ENCODE results near the gene HECTD4.

HECTD4 gene

DNA sequence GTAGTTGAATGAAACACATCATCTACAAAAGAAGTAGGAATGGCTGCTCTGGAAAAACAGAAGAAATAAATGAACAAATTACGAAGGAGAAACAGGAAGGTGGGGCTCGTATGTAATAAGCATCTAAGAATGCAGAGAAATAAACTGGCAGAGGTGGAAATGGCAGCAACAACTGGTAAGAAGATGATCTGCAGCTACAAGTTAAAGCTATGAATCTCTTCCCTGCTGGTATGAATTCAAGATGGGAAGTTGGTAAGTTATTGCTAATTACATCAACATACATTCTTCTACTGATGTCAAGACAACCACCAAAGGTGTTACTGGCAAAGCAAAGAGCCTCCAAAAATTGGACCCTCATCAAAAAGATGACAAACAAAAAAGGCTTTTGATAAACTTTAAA is 59.8 kb downstream of the HECTD4 start:
- Histone ChIP-seq H3K27ac (ENCODE audit: low read length) (no peak overlapping the region), H3K9ac (ENCODE audit: low read length in 2 of 2) (no peak overlapping the region), H3K4me3 (ENCODE audit: low read length in 2 of 2) (no peak overlapping the region), H3K36me3 (ENCODE audit: control insufficient read depth in 2 of 2, insufficient read depth in 2 of 2, low read length in 2 of 2) (peaks cover 0 to 7% of the 10 kb centered on the region in 2 donors), H3K9me3 (ENCODE audit: control insufficient read depth in 2 of 2, low read length in 2 of 2) (no peaks in the 10 kb centered on the region), H3K4me1 (ENCODE audit: control insufficient read depth, insufficient read depth, low read length) (peaks cover 6% of the 10 kb centered on the region), H3K27me3 (ENCODE audit: control insufficient read depth in 1 of 2, insufficient read depth in 2 of 2, low read length in 2 of 2) (no peaks in the 10 kb centered on the region)

DNA sequence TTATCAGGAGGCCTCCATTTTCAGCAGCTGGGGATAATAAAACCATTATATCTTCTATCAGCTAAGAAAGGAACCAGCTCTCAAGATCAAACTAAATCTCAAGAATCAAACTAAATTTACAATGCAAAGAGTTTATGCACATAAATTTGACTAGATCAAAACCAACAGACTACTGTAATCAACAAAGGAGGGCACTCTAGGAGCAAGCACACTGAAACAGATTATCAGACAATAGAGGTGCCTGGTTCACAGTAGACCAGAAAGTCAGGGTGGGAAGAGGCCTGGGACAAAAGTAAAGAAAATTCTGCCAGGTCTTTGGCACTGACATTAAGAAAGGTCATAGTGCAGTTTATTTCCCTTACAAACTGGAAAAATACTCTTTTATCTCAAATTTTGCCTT is 61.0 kb downstream of the HECTD4 start:
- Histone ChIP-seq H3K27ac (ENCODE audit: low read length) (no peak overlapping the region), H3K9ac (ENCODE audit: low read length in 2 of 2) (no peak overlapping the region), H3K4me3 (ENCODE audit: low read length in 2 of 2) (no peak overlapping the region), H3K27me3 (ENCODE audit: control insufficient read depth in 1 of 2, insufficient read depth in 2 of 2, low read length in 2 of 2) (no peaks in the 10 kb centered on the region), H3K36me3 (ENCODE audit: control insufficient read depth in 2 of 2, insufficient read depth in 2 of 2, low read length in 2 of 2) (peaks cover 0 to 7% of the 10 kb centered on the region in 2 donors), H3K4me1 (ENCODE audit: control insufficient read depth, insufficient read depth, low read length) (peaks cover 8% of the 10 kb centered on the region), H3K9me3 (ENCODE audit: control insufficient read depth in 2 of 2, low read length in 2 of 2) (no peaks in the 10 kb centered on the region)

DNA sequence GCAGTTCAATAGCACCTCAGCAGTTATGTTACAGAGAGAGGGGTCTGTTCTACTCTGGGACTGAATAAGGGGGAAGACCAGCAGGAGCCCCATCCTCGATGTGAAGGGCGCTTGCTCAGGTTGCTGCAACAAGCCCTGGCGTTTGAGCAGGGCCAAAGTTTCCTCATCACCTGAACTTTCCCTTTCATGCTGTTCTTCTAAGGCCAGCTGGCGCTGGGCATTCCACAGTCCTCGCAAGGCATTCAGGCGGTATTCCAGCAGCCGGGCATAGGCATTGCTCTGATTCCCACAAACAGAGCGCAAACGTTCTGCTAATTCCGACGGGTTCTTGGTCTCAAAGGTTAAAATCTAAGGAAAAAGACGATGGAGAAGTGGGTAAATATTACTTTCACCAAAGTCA is 62.8 kb downstream of the HECTD4 start:
- Histone ChIP-seq H3K9me3 (ENCODE audit: control insufficient read depth in 2 of 2, low read length in 2 of 2) (no peaks in the 10 kb centered on the region), H3K9ac (ENCODE audit: low read length in 2 of 2) (no peak overlapping the region), H3K27me3 (ENCODE audit: control insufficient read depth in 1 of 2, insufficient read depth in 2 of 2, low read length in 2 of 2) (no peaks in the 10 kb centered on the region), H3K27ac (ENCODE audit: low read length) (no peak overlapping the region), H3K4me1 (ENCODE audit: control insufficient read depth, insufficient read depth, low read length) (peaks cover 8% of the 10 kb centered on the region), H3K4me3 (ENCODE audit: low read length in 2 of 2) (no peak overlapping the region), H3K36me3 (ENCODE audit: control insufficient read depth in 2 of 2, insufficient read depth in 2 of 2, low read length in 2 of 2) (peaks cover 0 to 7% of the 10 kb centered on the region in 2 donors)

- peaks cover 8% of the 10 kb centered on the region for H3K4me1 ChIP-seq (ENCODE audit: control insufficient read depth, insufficient read depth, low read length)
- H3K36me3 ChIP-seq (ENCODE audit: control insufficient read depth in 2 of 2, insufficient read depth in 2 of 2, low read length in 2 of 2): peaks cover 0 to 9% of the 10 kb centered on the region in 2 donors
- no peak overlapping the region for H3K4me3 ChIP-seq (ENCODE audit: low read length in 2 of 2)
- no peaks in the 10 kb centered on the region for H3K9me3 ChIP-seq (ENCODE audit: control insufficient read depth in 2 of 2, low read length in 2 of 2)
- no peak overlapping the region for H3K27ac ChIP-seq (ENCODE audit: low read length)
- H3K27me3 ChIP-seq (ENCODE audit: control insufficient read depth in 1 of 2, insufficient read depth in 2 of 2, low read length in 2 of 2): no peaks in the 10 kb centered on the region
- H3K9ac ChIP-seq (ENCODE audit: low read length in 2 of 2): no peak overlapping the region
These were observed 64.8 kb downstream of the HECTD4 start for GRCh38 chr12:112317481-112317880.

DNA sequence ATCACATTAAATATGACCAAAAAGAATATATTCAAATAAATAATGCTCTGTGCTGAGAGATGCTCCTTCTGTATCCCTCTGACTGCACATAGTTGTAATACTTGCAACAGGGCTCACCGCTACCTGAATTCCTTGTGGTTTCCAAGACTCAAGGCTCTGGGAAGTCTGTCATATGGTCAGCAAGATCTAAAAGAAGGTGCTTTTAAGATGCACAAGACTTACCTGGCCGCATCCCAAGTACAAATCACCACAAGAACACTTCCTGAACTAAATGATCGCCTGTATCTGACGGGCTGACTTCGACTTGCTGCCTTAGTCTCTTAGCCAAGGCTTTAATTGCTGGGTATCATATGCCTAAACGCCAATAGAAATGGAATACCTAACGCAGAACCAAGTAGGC is 67.2 kb downstream of the HECTD4 start:
- Histone ChIP-seq H3K4me3 (ENCODE audit: low read length in 2 of 2) (no peak overlapping the region), H3K9ac (ENCODE audit: low read length in 2 of 2) (no peak overlapping the region), H3K4me1 (ENCODE audit: control insufficient read depth, insufficient read depth, low read length) (peaks cover 5% of the 10 kb centered on the region), H3K36me3 (ENCODE audit: control insufficient read depth in 2 of 2, insufficient read depth in 2 of 2, low read length in 2 of 2) (peaks cover 0 to 9% of the 10 kb centered on the region in 2 donors), H3K9me3 (ENCODE audit: control insufficient read depth in 2 of 2, low read length in 2 of 2) (no peaks in the 10 kb centered on the region), H3K27me3 (ENCODE audit: control insufficient read depth in 1 of 2, insufficient read depth in 2 of 2, low read length in 2 of 2) (no peaks in the 10 kb centered on the region), H3K27ac (ENCODE audit: low read length) (no peak overlapping the region)

- Histone ChIP-seq H3K27ac (ENCODE audit: low read length) (no peak overlapping the region), H3K4me1 (ENCODE audit: control insufficient read depth, insufficient read depth, low read length) (no peaks in the 10 kb centered on the region), H3K36me3 (ENCODE audit: control insufficient read depth in 2 of 2, insufficient read depth in 2 of 2, low read length in 2 of 2) (peaks cover 3 to 5% of the 10 kb centered on the region in 2 donors), H3K4me3 (ENCODE audit: low read length in 2 of 2) (no peak overlapping the region), H3K9ac (ENCODE audit: low read length in 2 of 2) (no peak overlapping the region), H3K27me3 (ENCODE audit: control insufficient read depth in 1 of 2, insufficient read depth in 2 of 2, low read length in 2 of 2) (no peaks in the 10 kb centered on the region), H3K9me3 (ENCODE audit: control insufficient read depth in 2 of 2, low read length in 2 of 2) (no peaks in the 10 kb centered on the region)
These were observed 72.4 kb downstream of the HECTD4 start for GRCh38 chr12:112309797-112310196.

DNA sequence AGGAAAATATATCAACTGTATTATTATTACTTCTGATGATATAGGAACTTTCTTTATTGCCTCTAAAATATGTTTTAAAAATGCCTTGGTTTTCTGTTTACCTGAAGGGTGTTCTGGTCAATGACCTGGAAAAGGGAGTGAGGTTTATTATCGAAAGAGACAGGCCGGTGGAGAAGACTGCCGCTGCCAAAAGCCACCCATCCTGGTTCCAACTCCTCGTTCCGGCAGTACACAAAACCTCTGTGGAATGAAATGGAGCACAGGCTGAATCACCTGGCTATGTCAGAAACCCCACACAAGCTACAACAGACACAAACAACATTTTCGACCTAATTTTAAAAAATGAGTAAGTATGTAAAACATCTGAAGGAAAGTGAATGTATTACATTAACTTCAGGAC is 73.6 kb downstream of the HECTD4 start:
- H3K4me3 ChIP-seq (ENCODE audit: low read length in 2 of 2): no peak overlapping the region
- no peak overlapping the region for H3K27ac ChIP-seq (ENCODE audit: low read length)
- H3K9me3 ChIP-seq (ENCODE audit: control insufficient read depth in 2 of 2, low read length in 2 of 2): no peaks in the 10 kb centered on the region
- peaks cover 2 to 3% of the 10 kb centered on the region in 2 donors for H3K36me3 ChIP-seq (ENCODE audit: control insufficient read depth in 2 of 2, insufficient read depth in 2 of 2, low read length in 2 of 2)
- no peak overlapping the region for H3K9ac ChIP-seq (ENCODE audit: low read length in 2 of 2)
- H3K27me3 ChIP-seq (ENCODE audit: control insufficient read depth in 1 of 2, insufficient read depth in 2 of 2, low read length in 2 of 2): no peaks in the 10 kb centered on the region
- H3K4me1 ChIP-seq (ENCODE audit: control insufficient read depth, insufficient read depth, low read length): no peaks in the 10 kb centered on the region

GRCh38 chr12:112308161-112308560 is 74.1 kb downstream of the HECTD4 start:
- Histone ChIP-seq H3K27ac (ENCODE audit: low read length) (no peak overlapping the region), H3K36me3 (ENCODE audit: control insufficient read depth in 2 of 2, insufficient read depth in 2 of 2, low read length in 2 of 2) (peaks cover 2 to 3% of the 10 kb centered on the region in 2 donors), H3K4me3 (ENCODE audit: low read length in 2 of 2) (no peak overlapping the region), H3K9ac (ENCODE audit: low read length in 2 of 2) (no peak overlapping the region), H3K4me1 (ENCODE audit: control insufficient read depth, insufficient read depth, low read length) (no peaks in the 10 kb centered on the region), H3K9me3 (ENCODE audit: control insufficient read depth in 2 of 2, low read length in 2 of 2) (no peaks in the 10 kb centered on the region), H3K27me3 (ENCODE audit: control insufficient read depth in 1 of 2, insufficient read depth in 2 of 2, low read length in 2 of 2) (no peaks in the 10 kb centered on the region)

DNA sequence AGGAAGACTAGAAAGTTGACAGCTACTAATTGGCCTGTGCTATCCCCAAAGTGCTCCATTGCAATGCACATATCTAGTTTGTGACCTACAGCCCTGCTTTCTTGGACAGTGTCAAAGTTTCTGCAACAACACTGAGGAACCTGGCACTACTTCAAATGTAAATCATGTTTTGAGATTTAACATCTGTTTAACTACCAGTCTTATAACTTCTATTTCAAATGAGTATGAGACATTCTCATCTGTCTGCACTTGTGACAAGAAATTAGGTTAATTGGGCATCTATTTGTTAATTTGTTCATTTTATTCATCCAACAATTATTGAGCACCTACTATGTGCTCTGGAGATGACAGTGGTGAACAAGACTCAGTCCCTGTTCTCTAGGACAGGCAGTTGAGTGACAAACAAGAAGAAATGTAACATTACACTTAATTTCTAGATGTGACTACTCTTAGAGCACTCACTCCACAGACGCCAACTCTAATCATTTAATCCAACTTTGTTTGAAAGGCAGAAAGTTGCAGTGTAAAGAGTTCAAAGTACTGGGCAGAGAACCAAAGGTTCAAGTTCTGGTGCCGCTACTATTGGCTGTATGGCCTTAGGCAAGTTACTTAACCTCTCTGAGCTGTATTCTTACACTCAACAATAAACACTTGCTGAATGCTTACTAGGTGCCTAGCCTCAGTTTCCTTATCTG is 74.8 kb downstream of the HECTD4 start:
- Histone ChIP-seq H3K9me3 (ENCODE audit: control insufficient read depth in 2 of 2, low read length in 2 of 2) (no peaks in the 10 kb centered on the region), H3K4me1 (ENCODE audit: control insufficient read depth, insufficient read depth, low read length) (no peaks in the 10 kb centered on the region), H3K27me3 (ENCODE audit: control insufficient read depth in 1 of 2, insufficient read depth in 2 of 2, low read length in 2 of 2) (no peaks in the 10 kb centered on the region), H3K9ac (ENCODE audit: low read length in 2 of 2) (no peak overlapping the region), H3K27ac (ENCODE audit: low read length) (no peak overlapping the region), H3K4me3 (ENCODE audit: low read length in 2 of 2) (no peak overlapping the region), H3K36me3 (ENCODE audit: control insufficient read depth in 2 of 2, insufficient read depth in 2 of 2, low read length in 2 of 2) (peaks cover 2 to 3% of the 10 kb centered on the region in 2 donors)

- Histone ChIP-seq H3K9me3 (ENCODE audit: control insufficient read depth in 2 of 2, low read length in 2 of 2) (no peaks in the 10 kb centered on the region), H3K27ac (ENCODE audit: low read length) (no peak overlapping the region), H3K4me3 (ENCODE audit: low read length in 2 of 2) (no peak overlapping the region), H3K36me3 (ENCODE audit: control insufficient read depth in 2 of 2, insufficient read depth in 2 of 2, low read length in 2 of 2) (peaks cover 3 to 8% of the 10 kb centered on the region in 2 donors), H3K9ac (ENCODE audit: low read length in 2 of 2) (no peak overlapping the region), H3K4me1 (ENCODE audit: control insufficient read depth, insufficient read depth, low read length) (no peaks in the 10 kb centered on the region), H3K27me3 (ENCODE audit: control insufficient read depth in 1 of 2, insufficient read depth in 2 of 2, low read length in 2 of 2) (no peaks in the 10 kb centered on the region)
These were observed 76.3 kb downstream of the HECTD4 start for GRCh38 chr12:112305951-112306350.

DNA sequence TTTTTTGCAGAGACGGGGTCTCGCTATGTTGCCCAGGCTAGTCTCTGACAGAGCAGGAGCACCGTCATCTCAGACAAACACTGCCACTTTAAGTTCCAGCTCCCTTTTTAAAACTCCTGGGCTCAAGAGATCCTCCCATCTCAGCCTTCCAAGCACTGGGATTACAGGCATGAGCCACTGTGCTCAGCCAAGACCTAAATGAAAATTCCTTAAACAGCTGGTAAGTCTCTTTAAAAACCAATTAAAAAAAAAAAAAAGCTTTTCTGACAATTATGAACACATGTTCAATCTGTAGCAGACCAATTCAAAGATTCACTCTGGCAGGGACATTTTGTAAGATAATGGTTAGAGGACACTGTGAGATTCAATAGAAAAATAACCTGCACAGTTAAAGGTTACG is 77.8 kb downstream of the HECTD4 start:
- Histone ChIP-seq H3K4me1 (ENCODE audit: control insufficient read depth, insufficient read depth, low read length) (no peaks in the 10 kb centered on the region), H3K4me3 (ENCODE audit: low read length in 2 of 2) (no peak overlapping the region), H3K36me3 (ENCODE audit: control insufficient read depth in 2 of 2, insufficient read depth in 2 of 2, low read length in 2 of 2) (peaks cover 3 to 8% of the 10 kb centered on the region in 2 donors), H3K27me3 (ENCODE audit: control insufficient read depth in 1 of 2, insufficient read depth in 2 of 2, low read length in 2 of 2) (no peaks in the 10 kb centered on the region), H3K27ac (ENCODE audit: low read length) (no peak overlapping the region), H3K9ac (ENCODE audit: low read length in 2 of 2) (no peak overlapping the region), H3K9me3 (ENCODE audit: control insufficient read depth in 2 of 2, low read length in 2 of 2) (no peaks in the 10 kb centered on the region)
